CD4-positive, CD25-positive, alpha-beta regulatory T cell (primary cell): Measurements from ENCODE around the gene SKIC2. TPM values are rescaled to one million over a fixed set of nuclear protein-coding genes. Genes with fewer than 3 reads are reported as not detected.
"Not testable (repeated sequence)": the region's sequence is repeated elsewhere in the genome, so short reads cannot be mapped to it uniquely, and the experiment has no call there.

Experiments used
- ATAC-seq, 2 donors: fragments of 150-1000 bp; cut with Tn5 transposase; one replicate each; pipeline ENCODE4 v1.10.0; 2021; ENCODE audit warnings: low read depth in 2 of 2, moderate number of reproducible peaks in 2 of 2, moderate library complexity in 1 of 2
- DNase-seq, 3 donors: peaks; one replicate each; pipeline versions ENCODE4 v3.0.0 to v3.0.0-alpha.2; 2012 to 2022; ENCODE audit warnings: mixed read lengths in 1 of 3
- H3K27ac ChIP-seq: one replicate; pipeline ENCODE4 v1.7.0; 2013; ENCODE audit warnings: mild to moderate bottlenecking, low read length; ENCODE audit not compliant: insufficient read depth, poor library complexity, severe bottlenecking
- H3K27me3 ChIP-seq: one replicate; pipeline ENCODE4 v1.7.0; 2013; ENCODE audit warnings: low read length; ENCODE audit not compliant: control insufficient read depth, insufficient read depth
- H3K36me3 ChIP-seq: one replicate; pipeline ENCODE4 v1.7.0; 2013; ENCODE audit warnings: mild to moderate bottlenecking, low read length, moderate library complexity; ENCODE audit not compliant: control insufficient read depth, insufficient read depth
- H3K4me1 ChIP-seq: 2 replicates; pipeline ENCODE4 v1.7.0; 2013; ENCODE audit warnings: mild to moderate bottlenecking, low read length; ENCODE audit not compliant: insufficient read depth, control insufficient read depth, poor library complexity, severe bottlenecking
- H3K4me3 ChIP-seq: one replicate; pipeline ENCODE4 v1.7.0; 2013; ENCODE audit warnings: low read depth, mild to moderate bottlenecking, low read length, moderate library complexity
- H3K9me3 ChIP-seq, 2 experiments: 1 replicate in 1 of 2; 2 replicates in 1 of 2; pipeline ENCODE4 v1.7.0; 2013; ENCODE audit warnings: low read length in 2 of 2, mild to moderate bottlenecking in 1 of 2, moderate library complexity in 1 of 2; ENCODE audit not compliant: control insufficient read depth in 2 of 2
- H3K27ac Mint-ChIP-seq, 3 donors: one replicate each; pipeline ENCODE4 v1.8.0; 2020 to 2022; ENCODE audit warnings: mild to moderate bottlenecking in 3 of 3, mixed read lengths in 3 of 3, moderate library complexity in 2 of 3
- H3K27me3 Mint-ChIP-seq: one replicate; pipeline ENCODE4 v1.8.0; 2022; ENCODE audit warnings: mild to moderate bottlenecking, mixed read lengths
- H3K36me3 Mint-ChIP-seq: one replicate; pipeline ENCODE4 v1.8.0; 2020; ENCODE audit warnings: mixed read lengths
- H3K4me1 Mint-ChIP-seq, 4 donors: one replicate each; pipeline ENCODE4 v1.8.0; 2020 to 2022; ENCODE audit warnings: mixed read lengths in 4 of 4, mild to moderate bottlenecking in 1 of 4
- H3K4me3 Mint-ChIP-seq, 4 donors: one replicate each; pipeline ENCODE4 v1.8.0; 2020 to 2022; ENCODE audit warnings: mild to moderate bottlenecking in 4 of 4, mixed read lengths in 4 of 4, moderate library complexity in 3 of 4
- H3K9me3 Mint-ChIP-seq, 7 donors: one replicate each; pipeline ENCODE4 v1.8.0; 2020 to 2022; ENCODE audit warnings: mixed read lengths in 7 of 7, mild to moderate bottlenecking in 3 of 7, moderate library complexity in 2 of 7
- polyA plus RNA-seq, 4 donors: library from polyadenylated mRNA; unstranded; fragments of 300-500 nt; fragmentation: Illumina TruSeq; gene quantifications; one replicate each; pipeline ENCODE4 v1.2.3, GENCODE V29; 2021
- total RNA-seq: library from RNA; stranded (reverse); gene quantifications from one replicate; pipeline ENCODE4 v1.2.3, GENCODE V29; 2022

SKIC2 gene
- total and polyA plus RNA-seq, 5 donors from 2014 or later: 16.2 to 101 (median 17.7) TPM

DNA sequence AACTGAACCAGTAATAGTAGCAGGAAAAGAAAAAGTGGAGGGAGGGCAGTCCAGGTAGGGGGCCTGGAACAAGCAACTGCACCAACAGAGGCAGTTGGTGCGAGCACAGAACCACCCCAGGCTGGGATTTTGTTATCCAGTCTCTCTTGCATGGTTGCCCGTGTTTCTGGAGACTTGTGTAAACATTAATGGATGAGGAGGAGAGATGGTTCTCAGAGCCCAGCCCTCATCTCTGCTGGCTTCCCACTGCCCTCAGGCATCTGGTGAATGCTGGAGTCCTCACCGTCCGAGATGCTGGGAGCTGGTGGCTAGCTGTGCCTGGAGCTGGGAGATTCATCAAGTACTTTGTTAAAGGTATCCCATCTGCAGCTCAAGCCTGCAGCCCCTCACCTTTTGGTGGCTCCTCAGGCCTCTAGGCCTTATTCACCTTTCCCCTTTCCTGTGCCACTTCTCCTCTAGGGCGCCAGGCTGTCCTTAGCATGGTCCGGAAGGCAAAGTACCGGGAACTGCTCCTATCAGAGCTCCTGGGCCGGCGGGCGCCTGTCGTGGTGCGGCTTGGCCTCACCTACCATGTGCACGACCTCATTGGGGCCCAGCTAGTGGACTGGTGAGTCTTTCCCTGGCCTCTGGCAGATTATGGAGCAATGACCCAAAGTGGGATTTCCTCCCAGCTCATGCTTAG, 21.4 kb downstream of the SKIC2 start:
- ATAC-seq, H3K9me3 ChIP-seq, H3K36me3 ChIP-seq, H3K27ac ChIP-seq, H3K27me3 Mint-ChIP-seq, H3K9me3 Mint-ChIP-seq, H3K4me3 ChIP-seq, H3K27me3 ChIP-seq, H3K4me3 Mint-ChIP-seq, DNase-seq, H3K36me3 Mint-ChIP-seq: not testable (repeated sequence)
- peaks cover 14% of the 10 kb centered on the region for H3K4me1 ChIP-seq
- H3K4me1 Mint-ChIP-seq: peaks cover 0 to 15% (median 4%) of the 10 kb centered on the region in 4 donors
- H3K27ac Mint-ChIP-seq: peak overlapping the region in 2 of 3 donors; percentile 40 to 80

DNA sequence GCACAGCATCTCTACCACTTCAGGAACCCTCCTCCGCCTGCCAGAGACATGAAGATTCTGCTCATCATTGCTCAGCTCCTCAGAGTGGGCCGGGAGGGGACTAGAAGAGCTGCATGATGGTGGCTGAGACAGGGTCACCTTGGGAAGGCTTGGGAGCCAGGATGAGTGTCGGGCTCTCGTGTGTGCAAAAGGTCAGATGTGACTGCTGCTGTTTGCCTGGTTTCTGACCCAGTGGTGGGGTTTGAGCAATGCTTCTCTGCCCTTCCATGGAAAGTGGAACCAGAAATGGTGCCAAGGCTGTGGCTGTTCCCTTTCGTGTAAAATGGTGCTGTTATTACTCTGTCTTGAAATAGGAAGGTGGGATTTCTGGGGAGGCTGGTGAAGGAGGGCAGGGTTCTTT, 22.0 kb downstream of the SKIC2 start:
- H3K27me3 Mint-ChIP-seq, H3K36me3 Mint-ChIP-seq, H3K27ac Mint-ChIP-seq, H3K27me3 ChIP-seq, H3K27ac ChIP-seq, H3K4me3 ChIP-seq, H3K9me3 Mint-ChIP-seq, H3K36me3 ChIP-seq, ATAC-seq, DNase-seq, H3K4me3 Mint-ChIP-seq, H3K9me3 ChIP-seq: not testable (repeated sequence)
- peaks cover 0 to 15% (median 4%) of the 10 kb centered on the region in 4 donors for H3K4me1 Mint-ChIP-seq
- peaks cover 14% of the 10 kb centered on the region for H3K4me1 ChIP-seq

DNA sequence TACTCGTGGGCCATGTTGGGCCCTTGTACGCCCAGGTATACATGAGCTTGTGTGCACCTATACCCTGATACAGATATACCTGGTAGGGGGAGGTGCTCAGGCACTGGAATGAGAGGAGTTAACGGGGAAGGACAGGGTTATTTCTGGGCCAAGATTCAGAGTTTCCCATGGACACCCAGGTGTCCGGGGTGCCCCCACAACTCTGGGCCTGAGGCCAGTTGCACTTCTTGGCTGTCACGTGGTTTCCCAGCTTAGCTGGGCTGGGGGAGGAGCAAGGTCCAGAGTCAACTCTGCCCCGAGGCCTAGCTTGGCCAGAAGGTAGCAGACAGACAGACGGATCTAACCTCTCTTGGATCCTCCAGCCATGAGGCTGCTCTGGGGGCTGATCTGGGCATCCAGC, 22.8 kb downstream of the SKIC2 start, which contains the start of gene C4A:
C4A (plus strand) TSS at position 314 of the 400 bp plus-strand sequence; CDS start at position 365, 51 bp downstream.
- not testable (repeated sequence) for H3K27me3 Mint-ChIP-seq, H3K36me3 Mint-ChIP-seq, H3K4me3 ChIP-seq, ATAC-seq, H3K4me3 Mint-ChIP-seq, H3K27ac ChIP-seq, H3K27me3 ChIP-seq, H3K27ac Mint-ChIP-seq, DNase-seq, H3K9me3 Mint-ChIP-seq, H3K36me3 ChIP-seq, H3K9me3 ChIP-seq
- peaks cover 0 to 15% (median 4%) of the 10 kb centered on the region in 4 donors for H3K4me1 Mint-ChIP-seq
- peaks cover 14% of the 10 kb centered on the region for H3K4me1 ChIP-seq

DNA sequence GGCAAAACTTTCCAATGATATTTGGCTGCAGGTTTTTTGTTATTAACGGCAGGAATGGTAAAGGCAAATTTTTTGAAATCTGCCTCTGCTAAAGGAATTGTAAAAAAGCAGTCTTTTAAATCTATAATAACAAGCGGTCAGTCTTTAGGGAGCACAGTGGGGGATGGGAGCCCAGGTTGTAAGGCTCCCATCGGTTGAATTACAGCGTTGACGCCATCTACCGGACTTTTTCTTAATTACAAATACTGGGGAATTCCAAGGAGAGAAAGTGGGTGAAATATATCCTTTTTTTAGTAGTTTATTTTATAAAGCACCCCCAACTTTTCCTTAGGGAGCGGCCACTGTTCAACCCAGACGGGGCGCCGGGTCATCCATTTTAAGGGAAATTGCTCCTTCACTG, 30.4 kb downstream of the SKIC2 start:
- H3K4me3 Mint-ChIP-seq, H3K36me3 Mint-ChIP-seq, ATAC-seq, H3K36me3 ChIP-seq, H3K27me3 Mint-ChIP-seq, H3K27me3 ChIP-seq, H3K27ac Mint-ChIP-seq, H3K4me3 ChIP-seq, DNase-seq, H3K9me3 ChIP-seq, H3K9me3 Mint-ChIP-seq, H3K4me1 ChIP-seq, H3K4me1 Mint-ChIP-seq, H3K27ac ChIP-seq: not testable (repeated sequence)

DNA sequence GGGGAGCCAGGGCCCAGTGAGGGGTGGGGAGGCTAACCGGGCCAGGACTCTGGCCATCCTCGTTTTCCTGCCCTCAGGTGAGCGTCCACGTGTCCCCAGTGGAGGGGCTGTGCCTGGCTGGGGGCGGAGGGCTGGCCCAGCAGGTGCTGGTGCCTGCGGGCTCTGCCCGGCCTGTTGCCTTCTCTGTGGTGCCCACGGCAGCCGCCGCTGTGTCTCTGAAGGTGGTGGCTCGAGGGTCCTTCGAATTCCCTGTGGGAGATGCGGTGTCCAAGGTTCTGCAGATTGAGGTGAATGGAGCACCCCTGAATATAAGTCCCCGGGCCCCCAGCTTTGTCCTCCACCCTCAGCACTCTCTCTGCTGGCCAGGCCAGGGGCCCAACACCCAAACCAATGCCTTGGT, 35.4 kb downstream of the SKIC2 start:
- not testable (repeated sequence) for ATAC-seq, H3K9me3 Mint-ChIP-seq

DNA sequence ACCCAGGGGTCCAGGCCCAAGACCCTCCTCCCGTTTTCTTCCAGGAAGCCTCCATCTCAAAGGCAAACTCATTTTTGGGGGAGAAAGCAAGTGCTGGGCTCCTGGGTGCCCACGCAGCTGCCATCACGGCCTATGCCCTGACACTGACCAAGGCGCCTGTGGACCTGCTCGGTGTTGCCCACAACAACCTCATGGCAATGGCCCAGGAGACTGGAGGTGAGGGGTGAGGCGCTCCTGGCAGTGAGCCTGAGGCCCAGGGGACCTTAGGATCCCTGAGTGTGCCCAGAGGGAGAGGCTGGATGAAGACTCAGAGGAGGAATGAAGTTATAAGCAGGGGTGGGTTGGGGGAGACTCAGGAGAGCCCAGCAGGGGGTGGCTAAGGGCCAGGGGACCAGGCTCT, 37.4 kb downstream of the SKIC2 start:
- not testable (repeated sequence) for H3K36me3 Mint-ChIP-seq, DNase-seq, H3K27ac Mint-ChIP-seq, H3K27me3 Mint-ChIP-seq, H3K4me3 ChIP-seq, H3K4me3 Mint-ChIP-seq, H3K27me3 ChIP-seq, ATAC-seq, H3K4me1 ChIP-seq, H3K27ac ChIP-seq, H3K9me3 Mint-ChIP-seq, H3K36me3 ChIP-seq, H3K4me1 Mint-ChIP-seq, H3K9me3 ChIP-seq

More for the DNA sequence above, 35.4 kb downstream of the SKIC2 start:
- H3K4me3 Mint-ChIP-seq, H3K4me1 Mint-ChIP-seq, H3K4me1 ChIP-seq, H3K27ac ChIP-seq, H3K27me3 ChIP-seq, H3K27me3 Mint-ChIP-seq, H3K4me3 ChIP-seq, H3K9me3 ChIP-seq, H3K36me3 ChIP-seq, H3K27ac Mint-ChIP-seq, H3K36me3 Mint-ChIP-seq, DNase-seq: not testable (repeated sequence)

DNA sequence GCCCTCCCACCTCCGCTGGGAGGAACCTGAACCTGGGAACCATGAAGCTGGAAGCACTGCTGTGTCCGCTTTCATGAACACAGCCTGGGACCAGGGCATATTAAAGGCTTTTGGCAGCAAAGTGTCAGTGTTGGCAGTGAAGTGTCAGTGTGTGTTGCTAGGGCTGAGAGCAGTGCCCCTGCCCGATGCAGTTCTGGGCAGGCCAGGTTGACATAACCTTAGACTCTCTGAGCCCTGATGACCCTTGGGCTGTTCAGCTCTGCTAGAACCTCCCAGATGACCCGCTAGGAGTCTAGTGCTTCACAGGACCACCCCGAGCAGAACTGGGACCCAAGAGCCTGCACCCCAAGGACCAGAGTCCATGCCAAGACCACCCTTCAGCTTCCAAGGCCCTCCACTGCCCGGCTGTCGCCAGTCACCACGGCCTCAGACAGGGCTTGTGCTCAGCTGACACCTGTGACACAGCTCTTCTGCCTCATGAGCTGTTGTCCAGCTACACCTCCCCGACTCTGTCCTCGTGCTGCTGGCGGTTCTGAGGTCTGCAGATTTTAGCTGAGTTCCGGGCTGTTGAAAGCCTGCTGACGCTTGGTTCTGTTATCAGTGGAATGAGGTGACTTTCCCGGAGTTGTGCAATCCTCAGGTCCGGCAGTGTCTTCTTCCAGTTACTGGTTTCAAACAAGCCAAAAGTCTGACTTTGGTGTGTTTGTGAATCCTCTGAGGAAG, 43.7 kb downstream of the SKIC2 start:
- not testable (repeated sequence) for H3K9me3 ChIP-seq, H3K36me3 Mint-ChIP-seq, H3K9me3 Mint-ChIP-seq, ATAC-seq, H3K4me3 Mint-ChIP-seq, H3K27ac Mint-ChIP-seq, H3K36me3 ChIP-seq, H3K4me1 ChIP-seq, H3K27me3 Mint-ChIP-seq, DNase-seq, H3K4me1 Mint-ChIP-seq, H3K27me3 ChIP-seq, H3K27ac ChIP-seq, H3K4me3 ChIP-seq

DNA sequence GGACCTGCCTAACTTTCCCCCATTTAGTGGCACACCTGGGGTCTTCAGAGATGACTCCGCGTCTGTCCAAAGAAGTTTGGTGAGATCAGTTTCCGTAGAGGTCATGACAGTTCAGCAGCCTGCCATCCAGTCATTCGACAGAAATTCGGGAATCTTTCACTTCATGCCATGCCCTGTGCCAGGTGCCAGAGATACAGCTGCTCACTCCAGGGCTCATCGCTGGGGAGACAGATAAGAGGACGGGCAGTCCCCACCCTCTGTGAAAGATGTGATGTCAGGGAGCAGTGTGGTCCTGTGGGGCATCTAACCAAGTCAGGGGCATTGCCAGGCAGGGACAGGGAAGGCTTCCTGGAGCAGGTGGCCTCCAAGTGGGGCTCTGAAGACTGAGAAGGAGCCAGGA, 44.3 kb downstream of the SKIC2 start:
- not testable (repeated sequence) for H3K9me3 Mint-ChIP-seq, ATAC-seq, H3K4me3 Mint-ChIP-seq, H3K4me1 Mint-ChIP-seq, H3K4me1 ChIP-seq, H3K27ac Mint-ChIP-seq, H3K9me3 ChIP-seq, H3K4me3 ChIP-seq, H3K27ac ChIP-seq, DNase-seq, H3K36me3 ChIP-seq, H3K36me3 Mint-ChIP-seq, H3K27me3 ChIP-seq, H3K27me3 Mint-ChIP-seq
